ENCODE results near the gene RGS3.

RGS3 gene

GRCh38 chr9:113543982-113544303, 80.4 kb downstream of the RGS3 start:
- Histone ChIP-seq H3K9me3 (ENCODE audit: control insufficient read depth, insufficient read depth, low read depth, low read length) (no peaks in the 10 kb centered on the region), H3K4me3 (ENCODE audit: low read depth, low read length) (no peak overlapping the region), H3K27ac (ENCODE audit: extremely low read depth, low read depth, low read length) (no peak overlapping the region), H3K36me3 (ENCODE audit: control insufficient read depth in 2 of 2, insufficient read depth in 1 of 2, low read length in 2 of 2) (no peaks in the 10 kb centered on the region), H3K4me1 (ENCODE audit: control insufficient read depth, insufficient read depth, low read length) (no peaks in the 10 kb centered on the region)
- TF ChIP-seq ZNF302 (tag by site-specific recombination; IDR thresholded peaks at IDR 0.05; ENCODE audit: low read depth) (no peak), ZNF623 (tag by site-specific recombination; IDR thresholded peaks at IDR 0.05) (no peak), ZNF416 (tag by site-specific recombination; IDR thresholded peaks at IDR 0.05) (no peak), ZNF837 (tag by site-specific recombination; IDR thresholded peaks at IDR 0.05) (no peak), ZNF626 (tag by site-specific recombination; IDR thresholded peaks at IDR 0.05) (no peak), GLIS1 (tag by site-specific recombination; IDR thresholded peaks at IDR 0.05) (no peak), ZNF561 (tag by site-specific recombination; IDR thresholded peaks at IDR 0.05; ENCODE audit: borderline replicate concordance) (no peak), PRDM10 (tag by site-specific recombination; IDR thresholded peaks at IDR 0.05) (no peak), ZNF335 (tag by site-specific recombination; conservative IDR thresholded peaks at IDR 0.05) (no peak), ZBTB49 (tag by site-specific recombination; IDR thresholded peaks at IDR 0.05; ENCODE audit: low read depth) (no peak), ZNF571 (tag by site-specific recombination; IDR thresholded peaks at IDR 0.05) (no peak)
- ChIA-PET POLR2A (no interaction called here), CTCF (no interaction called here)

- no peaks in the 10 kb centered on the region for H3K36me3 ChIP-seq (ENCODE audit: control insufficient read depth in 2 of 2, insufficient read depth in 1 of 2, low read length in 2 of 2)
- POLR2A ChIA-PET: interaction anchor here (1.5 kb wide), 1 partner anchor 24 kb away, joined by 4 read pairs; no protein-coding TSS in a partner anchor
- CTCF ChIA-PET: interaction anchor here (0.6 kb wide), 1 partner anchor 37 kb away, joined by 3 read pairs; no protein-coding TSS in a partner anchor
- no peaks in the 10 kb centered on the region for H3K9me3 ChIP-seq (ENCODE audit: control insufficient read depth, insufficient read depth, low read depth, low read length)
- no peaks in the 10 kb centered on the region for H3K4me1 ChIP-seq (ENCODE audit: control insufficient read depth, insufficient read depth, low read length)
- H3K27ac ChIP-seq (ENCODE audit: extremely low read depth, low read depth, low read length): no peak overlapping the region
- H3K4me3 ChIP-seq (ENCODE audit: low read depth, low read length): no peak overlapping the region
- TF ChIP-seq ZNF362 (tag by site-specific recombination; IDR thresholded peaks at IDR 0.05) (no peak), KLF1 (tag by site-specific recombination; IDR thresholded peaks at IDR 0.05) (no peak), ZSCAN4 (tag by site-specific recombination; IDR thresholded peaks at IDR 0.05) (no peak), ZSCAN18 (tag by site-specific recombination; IDR thresholded peaks at IDR 0.05) (no peak), ZNF639 (tag by site-specific recombination; IDR thresholded peaks at IDR 0.05) (no peak), ZNF366 (tag by site-specific recombination; conservative IDR thresholded peaks at IDR 0.05) (no peak), ZBTB26 (tag by site-specific recombination; optimal IDR thresholded peaks at IDR 0.05) (no peak), ZNF10 (tag by site-specific recombination; IDR thresholded peaks at IDR 0.05) (no peak), ZNF670 (tag by site-specific recombination; IDR thresholded peaks at IDR 0.05; ENCODE audit: low read depth) (no peak), ZNF624 (tag by site-specific recombination; IDR thresholded peaks at IDR 0.05) (no peak), ZNF621 (tag by site-specific recombination; IDR thresholded peaks at IDR 0.05) (no peak)
Measured at GRCh38 chr9:113545068-113545467, 81.5 kb downstream of the RGS3 start.

Measured in HEK293 (cell line).